Activated T-cell treated with anti-CD3 and anti-CD28 coated beads for 1 hour (primary cell): ENCODE data around the gene PLXNA2.

Experiments
- DNase-seq: peaks from one replicate; pipeline ENCODE4 v3.0.0-alpha.2; 2020; ENCODE audit warnings: low read depth

The PLXNA2 gene

GRCh38 chr1:208042041-208042615 is 202.1 kb downstream of the PLXNA2 start:
- DNase-seq = no peak

GRCh38 chr1:208041505-208041904 is 202.7 kb downstream of the PLXNA2 start:
- DNase-seq = no peak

- DNase-seq = no peak
Measured at GRCh38 chr1:208040821-208041297, 203.3 kb downstream of the PLXNA2 start.

DNA sequence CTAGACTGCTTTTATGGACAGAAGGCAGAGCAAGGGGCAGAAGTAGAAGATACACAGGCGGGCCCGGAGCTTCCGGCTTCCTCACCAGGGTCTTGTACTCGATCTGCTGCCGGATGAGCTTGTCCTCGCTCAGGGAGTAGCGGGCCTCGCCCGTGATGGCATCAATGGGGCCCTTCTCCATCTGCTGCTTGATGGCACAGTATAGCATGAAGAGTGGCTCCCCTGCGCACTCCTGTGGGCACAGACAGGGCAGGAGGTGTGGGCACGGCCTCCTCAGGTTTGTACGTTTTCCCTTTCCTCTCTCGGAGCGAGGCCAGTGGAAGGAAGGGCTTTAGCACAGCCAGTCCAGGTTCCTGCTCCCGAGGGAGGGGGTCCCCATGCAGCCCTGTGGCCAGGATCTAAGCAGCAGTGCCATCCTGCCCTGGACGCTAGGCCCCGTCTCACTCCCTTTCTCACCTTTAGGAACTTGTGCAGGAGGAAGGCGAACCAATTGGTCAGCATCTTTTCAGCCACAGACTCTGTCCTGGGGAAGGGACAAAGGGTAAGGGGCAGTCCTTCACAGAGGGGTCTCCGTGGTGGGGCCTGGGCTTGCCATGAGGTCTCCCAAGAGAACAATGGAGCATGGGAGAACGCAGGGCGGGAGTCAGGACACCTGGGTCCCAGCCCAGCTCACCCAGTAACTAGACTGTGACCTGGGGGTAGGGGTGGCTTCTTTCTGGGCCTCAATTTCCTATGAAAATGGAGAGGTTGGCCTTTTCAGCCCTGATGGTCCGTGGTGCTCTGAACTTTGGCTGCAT is 204.4 kb downstream of the PLXNA2 start:
- no peak for DNase-seq

GRCh38 chr1:208038303-208038702 is 205.9 kb downstream of the PLXNA2 start:
- no peak for DNase-seq

GRCh38 chr1:208036918-208037766 is 207.0 kb downstream of the PLXNA2 start:
- no peak for DNase-seq

DNA sequence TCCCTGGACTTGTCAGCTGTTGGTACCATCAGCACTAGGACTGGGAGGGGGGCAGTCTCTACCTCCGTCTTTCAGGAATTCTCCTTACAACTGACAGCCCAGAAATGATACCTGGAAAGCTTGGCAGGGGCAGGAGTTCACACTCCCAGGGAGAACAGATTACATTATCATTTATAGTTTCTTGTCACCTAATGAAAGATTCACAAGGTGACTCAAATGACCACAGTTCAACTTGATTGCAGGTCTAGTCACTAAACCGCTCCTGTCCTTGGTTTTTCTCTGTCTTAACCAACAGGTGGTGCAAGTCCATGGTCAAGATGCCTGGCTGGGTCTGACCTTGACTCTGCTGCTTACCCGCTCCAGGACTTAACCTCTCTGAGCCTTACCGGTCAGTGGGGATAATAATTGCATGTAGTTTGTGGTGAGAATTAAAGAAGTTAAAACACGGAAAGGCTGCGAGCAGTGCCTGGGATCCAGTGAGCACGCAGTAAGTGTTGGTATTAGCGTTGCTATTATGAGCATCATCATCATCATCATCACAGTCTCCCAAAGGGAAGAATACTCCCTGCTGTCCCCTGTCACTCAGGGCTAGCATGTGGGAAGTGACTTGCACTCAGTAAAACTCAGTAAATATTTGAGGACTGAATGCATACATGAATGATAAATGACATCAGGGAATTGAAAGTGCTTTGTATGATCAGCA is 207.9 kb downstream of the PLXNA2 start:
- DNase-seq = no peak

DNA sequence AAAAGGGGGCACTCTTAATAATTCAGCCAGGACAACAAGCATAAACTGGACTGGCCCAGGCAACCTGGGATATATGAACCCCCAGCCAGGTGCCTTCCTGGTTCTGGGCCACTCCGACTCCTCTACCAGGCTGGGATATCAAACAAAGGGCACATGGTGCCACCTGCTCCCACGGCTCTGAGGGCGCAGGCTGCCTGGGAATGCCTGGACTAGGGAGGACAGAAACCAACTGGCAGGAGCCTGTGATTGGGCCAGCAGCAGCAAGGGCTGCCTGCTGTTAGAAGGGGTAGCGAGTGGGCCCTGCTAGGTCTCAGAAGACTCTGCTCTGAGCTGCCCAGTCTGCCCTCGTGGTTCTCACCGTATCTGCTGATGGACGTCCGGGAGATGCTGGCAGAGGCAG is 210.0 kb downstream of the PLXNA2 start:
- DNase-seq = no peak

DNA sequence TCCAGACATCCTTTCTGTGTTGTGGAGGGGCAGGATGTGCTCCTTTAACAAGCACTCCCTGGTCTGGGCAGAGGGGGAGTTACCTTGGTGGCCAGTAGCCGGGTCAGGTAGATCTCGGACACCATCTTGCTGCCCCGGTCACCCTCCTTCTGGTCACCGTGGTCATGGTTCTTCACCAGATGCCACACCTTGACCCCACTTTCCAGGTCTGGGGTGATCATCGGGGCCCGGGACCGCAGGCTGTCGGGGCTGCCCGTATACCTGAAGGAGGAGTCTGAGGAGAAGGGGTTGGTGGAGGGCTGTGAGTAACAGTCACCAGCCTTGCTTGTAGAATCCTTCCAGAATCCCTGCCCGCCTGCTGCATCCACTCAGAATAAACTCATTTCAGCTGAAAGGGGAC is 210.9 kb downstream of the PLXNA2 start:
- DNase-seq = no peak

DNA sequence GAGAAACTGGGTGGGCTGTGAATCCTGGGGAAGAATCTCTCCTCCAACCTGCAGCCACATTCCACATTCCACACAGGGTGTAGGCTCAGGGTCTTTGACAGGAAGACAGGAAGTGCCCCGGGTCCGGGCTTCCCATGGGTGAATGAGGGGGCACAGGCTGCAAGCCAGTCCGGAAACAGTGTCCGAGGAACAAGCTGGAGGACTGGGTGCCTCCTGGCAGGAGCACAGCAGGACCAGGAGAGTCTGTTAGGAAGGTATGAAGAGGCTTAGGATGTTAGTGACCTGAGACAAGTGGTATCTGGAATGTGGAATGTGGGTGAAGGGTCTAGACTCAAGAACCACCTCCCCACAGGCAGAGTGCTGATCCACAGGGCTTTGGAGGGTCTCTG is 212.3 kb downstream of the PLXNA2 start:
- no peak for DNase-seq

DNA sequence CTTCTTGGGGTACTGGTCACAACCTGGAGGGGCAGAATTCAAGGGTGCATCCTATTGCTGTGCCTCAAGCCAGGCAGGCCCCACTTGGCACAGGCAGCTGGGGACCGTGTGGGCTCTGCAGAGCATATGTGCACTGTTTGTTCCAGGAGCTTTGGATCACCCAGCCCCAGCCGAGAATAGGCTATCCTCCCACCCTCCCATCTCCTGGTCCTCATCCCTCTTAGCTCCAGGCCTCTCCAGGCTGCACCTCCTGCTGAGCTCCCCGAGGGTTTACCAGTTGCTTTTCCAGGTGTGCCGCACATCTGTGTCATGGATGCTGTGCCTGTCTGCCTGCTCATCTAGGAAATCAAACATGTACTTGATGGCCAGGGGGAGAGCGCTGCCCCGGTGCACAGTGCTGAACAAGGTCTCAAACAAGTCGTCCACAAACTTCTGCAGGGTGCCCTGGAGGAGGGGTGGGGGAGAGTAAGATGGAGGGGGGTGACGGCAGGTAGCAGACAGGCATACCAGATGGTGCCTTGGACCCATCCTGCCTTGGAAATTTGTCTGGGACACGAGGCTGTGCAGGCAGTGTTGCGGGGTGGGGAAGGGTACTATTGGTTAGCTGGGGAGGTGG is 212.8 kb downstream of the PLXNA2 start:
- DNase-seq = no peak

DNA sequence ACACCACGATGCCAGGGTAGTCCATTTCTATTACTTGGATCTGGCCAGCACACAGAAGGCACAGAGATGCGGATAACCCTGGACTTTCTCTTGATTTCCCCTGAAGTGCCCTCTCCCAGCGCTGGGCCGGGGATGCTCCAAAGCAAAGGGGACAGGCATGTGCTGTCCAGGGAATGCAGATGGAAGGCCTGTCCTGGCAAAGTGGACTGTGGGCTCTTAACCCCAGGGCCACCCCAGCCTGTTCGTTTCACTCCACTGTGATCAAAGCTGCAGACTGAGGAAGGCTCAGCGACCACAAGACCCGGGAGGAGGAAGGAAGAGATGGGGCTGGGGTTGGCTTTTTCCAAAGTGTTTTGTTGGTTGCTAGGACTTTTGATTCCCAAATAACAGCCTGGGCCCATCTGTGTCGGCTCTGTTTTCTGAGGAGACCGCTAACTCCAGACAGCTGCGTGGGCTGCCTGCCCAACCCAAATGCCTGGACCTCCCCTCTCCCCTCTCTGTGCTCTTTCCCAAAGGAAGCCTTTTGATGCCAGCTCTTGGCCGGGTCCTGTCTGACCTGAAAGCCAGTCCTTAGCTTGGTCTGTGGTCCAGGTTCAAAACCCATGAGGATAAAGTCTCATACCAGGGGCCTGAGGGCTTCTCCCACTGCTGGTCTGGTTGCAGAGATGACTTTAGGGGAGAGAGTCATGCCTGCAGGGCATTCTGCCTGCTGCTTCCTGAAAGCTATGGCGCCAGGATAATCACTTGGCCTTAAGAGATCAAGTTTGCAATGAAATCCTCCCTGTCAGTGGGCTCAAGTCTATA is 213.7 kb downstream of the PLXNA2 start:
- DNase-seq = no peak

DNA sequence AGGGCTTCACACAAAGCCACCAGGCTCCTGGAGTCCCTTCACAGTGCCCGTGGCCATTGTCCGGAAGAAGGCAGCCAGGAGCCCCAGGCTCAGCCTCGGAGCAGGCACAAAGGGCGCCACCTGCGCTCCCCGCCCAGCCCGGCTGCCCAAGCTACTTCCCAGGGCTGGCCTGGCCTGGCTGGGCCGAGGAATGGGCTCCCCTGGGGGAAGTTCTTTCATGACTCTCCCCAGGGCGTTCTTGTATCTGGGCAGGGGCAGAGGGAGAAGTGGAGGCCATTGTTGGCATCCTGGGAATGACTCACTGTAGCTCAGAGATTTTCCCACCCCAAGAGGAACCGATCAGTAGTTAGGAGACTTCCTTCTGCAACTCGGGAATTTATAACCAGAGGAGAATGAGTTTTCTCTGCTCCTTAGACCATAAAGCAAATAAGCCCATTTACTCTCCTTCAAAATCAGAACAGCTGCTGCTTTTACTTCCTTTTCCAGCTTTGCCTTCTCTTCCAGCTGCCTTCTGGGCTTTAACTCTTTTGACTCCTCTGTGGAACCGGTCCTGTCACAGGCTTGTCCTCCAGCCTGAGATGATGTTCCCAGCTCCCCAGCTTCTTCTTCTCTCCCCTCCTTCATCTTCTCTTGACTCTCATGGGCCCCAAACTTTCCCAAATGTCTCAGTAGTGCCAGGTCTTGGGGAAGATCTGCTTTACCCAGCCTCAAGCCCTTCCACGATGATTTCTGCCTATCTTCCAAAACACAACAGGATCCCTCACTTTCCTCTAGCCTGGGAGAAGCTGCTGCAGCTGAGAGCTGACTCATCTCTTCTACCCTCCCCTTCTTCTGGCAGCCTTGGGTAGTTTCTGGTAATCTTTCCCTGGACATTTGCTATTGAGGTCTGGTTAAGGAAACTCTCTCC is 214.6 kb downstream of the PLXNA2 start:
- no peak for DNase-seq

GRCh38 chr1:208028526-208028925 is 215.7 kb downstream of the PLXNA2 start:
- no peak for DNase-seq

DNA sequence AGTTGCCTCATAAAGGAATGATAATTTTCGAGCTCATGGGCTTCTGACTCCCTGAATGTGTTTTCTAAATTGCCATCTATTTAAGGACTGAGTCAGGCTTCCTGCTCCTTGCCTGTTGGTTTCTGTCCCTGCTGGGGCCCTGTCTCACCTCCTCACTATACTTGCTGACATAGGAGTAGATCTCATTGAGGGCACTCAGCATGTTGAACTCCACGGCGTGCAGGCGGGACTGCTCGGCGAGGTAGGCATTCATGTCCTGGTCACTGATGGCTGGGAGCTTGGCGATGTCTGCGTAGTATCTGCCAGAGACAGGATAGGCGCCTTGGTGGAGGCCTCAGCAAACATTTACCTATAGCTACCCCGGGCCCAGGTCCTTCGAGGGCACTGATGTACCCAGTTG is 216.3 kb downstream of the PLXNA2 start:
- no peak for DNase-seq

DNA sequence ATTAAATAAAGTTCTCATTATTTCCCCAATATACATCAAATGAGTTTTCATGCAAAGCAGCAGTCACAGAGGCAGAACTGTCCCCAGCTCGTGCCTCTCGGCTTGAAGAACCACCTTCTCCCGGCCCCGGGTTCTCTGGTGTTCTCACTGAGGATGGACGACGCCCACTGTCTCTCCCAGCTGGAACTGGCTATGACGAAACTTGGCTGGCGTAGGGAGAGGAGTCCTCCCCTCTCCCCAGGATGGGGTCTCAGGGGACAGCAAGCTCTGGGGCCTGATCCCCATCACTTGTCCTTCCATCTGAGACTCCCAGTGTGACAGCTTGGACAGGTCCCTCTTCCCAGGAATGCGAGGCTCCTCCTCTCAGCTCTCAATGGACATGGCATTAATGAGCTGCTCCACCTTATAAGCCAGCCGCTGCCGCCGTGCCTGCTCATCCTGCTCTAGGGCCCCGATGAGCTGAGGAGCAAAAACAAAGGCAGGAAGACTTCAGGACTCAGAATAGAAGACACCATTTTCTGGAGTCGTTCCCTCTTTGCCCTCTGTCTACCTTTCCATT is 217.2 kb downstream of the PLXNA2 start:
- DNase-seq = no peak

DNA sequence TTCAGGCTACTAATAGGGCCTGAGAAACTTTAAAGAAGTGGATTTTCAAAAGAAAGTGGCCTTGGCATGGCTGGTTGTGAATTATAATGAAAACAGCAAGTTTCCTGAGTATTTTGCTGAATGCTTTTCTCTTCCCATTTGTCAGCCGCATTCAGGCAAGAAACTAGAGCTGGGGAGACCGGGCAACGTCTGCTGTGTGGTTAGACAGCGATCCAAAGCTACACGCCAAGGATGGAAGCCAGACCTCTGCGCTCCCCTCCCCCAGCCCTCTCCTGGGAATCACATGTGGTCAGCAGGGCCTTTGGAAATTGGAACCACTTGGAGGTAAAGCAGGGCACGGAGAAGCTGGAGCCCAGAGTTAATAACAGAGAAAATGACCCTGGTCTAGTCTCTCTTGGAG is 219.2 kb downstream of the PLXNA2 start:
- no peak for DNase-seq

DNA sequence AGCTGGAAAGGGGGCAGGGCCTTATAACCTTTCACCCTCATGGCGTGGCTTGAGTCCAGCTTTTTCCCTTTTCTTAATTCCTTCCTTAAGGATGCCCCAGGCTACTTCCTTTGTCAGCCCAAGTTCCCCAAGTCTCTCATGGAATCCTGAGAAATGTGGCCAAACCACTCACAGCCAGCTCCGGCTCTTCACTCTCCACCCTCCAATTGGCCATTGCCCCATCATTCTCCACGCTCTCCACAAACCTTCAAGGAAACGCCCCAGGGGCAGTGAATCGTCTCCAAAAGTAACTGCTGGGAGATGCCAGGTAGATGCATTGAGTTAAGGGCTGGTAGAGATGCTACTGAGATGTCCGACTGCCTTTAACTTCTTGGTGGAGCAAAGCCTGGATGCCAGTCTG is 219.8 kb downstream of the PLXNA2 start:
- DNase-seq = no peak

GRCh38 chr1:208019257-208019656 is 224.9 kb downstream of the PLXNA2 start:
- DNase-seq = no peak

DNA sequence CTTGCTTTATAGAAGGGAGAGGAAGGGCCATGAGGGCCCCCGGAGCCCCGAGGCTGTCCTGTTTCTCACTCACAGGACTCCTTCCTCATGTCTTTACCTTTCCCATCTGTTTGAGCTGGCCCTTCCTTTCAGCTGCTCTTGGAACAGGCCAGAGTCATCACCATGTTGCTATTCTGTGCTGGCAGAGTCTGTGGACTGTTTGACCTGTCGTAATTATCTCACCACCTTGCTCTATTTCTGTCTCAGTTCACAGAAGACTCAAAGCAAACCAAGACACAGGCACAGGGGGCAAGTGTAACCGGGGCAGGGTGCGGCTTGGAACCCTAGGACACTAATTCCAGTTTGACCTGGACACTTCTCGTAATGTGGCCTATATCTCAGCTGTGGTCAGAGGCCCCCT is 228.9 kb downstream of the PLXNA2 start:
- no peak for DNase-seq
